ENCODE results near the gene INO80.

GRCh38 chr15:41039121-41039520, 77.0 kb downstream of the INO80 start:
- TF ChIP-seq CTCF (IDR thresholded peaks at IDR 0.05; ENCODE audit: low read depth, low read length) (no peak), EZH2phosphoT487 (IDR thresholded peaks at IDR 0.05; ENCODE audit: low read depth) (no peak)
